IMR-90 (cell line): Measurements from ENCODE around the gene VILL. TPM values are rescaled to one million over a fixed set of nuclear protein-coding genes. Genes with fewer than 3 reads are reported as not detected.

Source experiments
- ATAC-seq: fragments of 200-7000 bp; cut with Tn5 transposase; 2 replicates; pipeline ENCODE4 v1.9.1; 2020; ENCODE audit warnings: low read depth, mild to moderate bottlenecking, moderate library complexity
- BruUV-seq: library from RNA; stranded (reverse); fragments of 400-500 nt; replicated peaks from 2 replicates; lab custom pipeline; 2021; lab: Mats Ljungman, UMichigan
- CTCF ChIA-PET: fragments of 300-600 bp; formaldehyde crosslinking; extraction: SDS; loops from one replicate; lab custom pipeline; 2021; ENCODE audit warnings: antibody characterized with exemption; lab: Yijun Ruan, JAX
- POLR2A ChIA-PET: fragments of 300-600 bp; sonication (Branson Sonifier 250); formaldehyde crosslinking; loops from one replicate; lab custom pipeline; 2022; ENCODE audit warnings: antibody characterized with exemption; ENCODE audit not compliant: unreplicated experiment; lab: Charles Lee
- DNase-seq: peaks from one replicate; pipeline ENCODE4 v3.0.0; 2013
- H2AFZ ChIP-seq: replicated peaks from 2 replicates; pipeline ENCODE3; 2013; ENCODE audit warnings: low read length, mild to moderate bottlenecking; ENCODE audit not compliant: poor library complexity
- H2AK5ac ChIP-seq: 2 replicates; pipeline ENCODE4 v1.6.1; 2013; ENCODE audit warnings: low read depth, low read length, inconsistent platforms
- H2AK9ac ChIP-seq: replicated peaks from 2 replicates; pipeline ENCODE3; 2013; ENCODE audit warnings: mild to moderate bottlenecking, low read depth, low read length, moderate library complexity; ENCODE audit not compliant: poor library complexity
- H2BK120ac ChIP-seq: 2 replicates; pipeline ENCODE4 v1.6.1; 2013; ENCODE audit warnings: low read depth, low read length, inconsistent platforms
- H2BK15ac ChIP-seq: 3 replicates; pipeline ENCODE4 v1.6.1; 2013; ENCODE audit warnings: low read depth, low read length, inconsistent platforms
- H2BK20ac ChIP-seq: 2 replicates; pipeline ENCODE4 v1.6.1; 2013; ENCODE audit warnings: low read depth, mild to moderate bottlenecking, inconsistent platforms, low read length, moderate library complexity
- H2BK5ac ChIP-seq: 2 replicates; pipeline ENCODE4 v1.6.1; 2013; ENCODE audit warnings: mild to moderate bottlenecking, low read depth, low read length, inconsistent platforms; ENCODE audit not compliant: poor library complexity, severe bottlenecking
- H3K14ac ChIP-seq: replicated peaks from 2 replicates; pipeline ENCODE4 v1.6.1; 2013; ENCODE audit warnings: low read depth, low read length, inconsistent platforms
- H3K18ac ChIP-seq: 2 replicates; pipeline ENCODE4 v1.6.1; 2013; ENCODE audit warnings: low read depth, low read length, control low read depth
- H3K23ac ChIP-seq: 2 replicates; pipeline ENCODE4 v1.6.1; 2013; ENCODE audit warnings: low read depth, low read length, inconsistent platforms
- H3K27ac ChIP-seq: 2 replicates; pipeline ENCODE4 v1.5.1; 2013; ENCODE audit warnings: mild to moderate bottlenecking, control low read depth, low read length; ENCODE audit not compliant: insufficient read depth
- H3K27me3 ChIP-seq: 2 replicates; pipeline ENCODE4 v1.6.1; 2013; ENCODE audit warnings: low read length; ENCODE audit not compliant: control insufficient read depth, insufficient read depth
- H3K36me3 ChIP-seq: 2 replicates; pipeline ENCODE4 v1.6.1; 2013; ENCODE audit warnings: low read length, mixed read lengths; ENCODE audit not compliant: control insufficient read depth, insufficient read depth
- H3K4ac ChIP-seq: 2 replicates; pipeline ENCODE4 v1.6.1; 2013; ENCODE audit warnings: low read depth, low read length, inconsistent platforms
- H3K4me1 ChIP-seq: 2 replicates; pipeline ENCODE4 v1.6.1; 2013; ENCODE audit warnings: low read length, mixed read lengths; ENCODE audit not compliant: control insufficient read depth, insufficient read depth
- H3K4me2 ChIP-seq: 2 replicates; pipeline ENCODE4 v1.6.1; 2013; ENCODE audit warnings: low read depth, mild to moderate bottlenecking, control low read depth, low read length, moderate library complexity
- H3K4me3 ChIP-seq: 2 replicates; pipeline ENCODE4 v1.5.1; 2013; ENCODE audit warnings: low read depth, mild to moderate bottlenecking, control low read depth, low read length, moderate library complexity; ENCODE audit not compliant: insufficient read depth
- H3K56ac ChIP-seq: 2 replicates; pipeline ENCODE4 v1.6.1; 2013; ENCODE audit warnings: low read length, inconsistent platforms; ENCODE audit not compliant: insufficient read depth; ENCODE audit errors: extremely low read depth
- H3K79me1 ChIP-seq, 2 experiments: 2 replicates each; pipeline ENCODE4 v1.6.1; 2013; ENCODE audit warnings: low read length in 2 of 2, inconsistent platforms in 1 of 2, low read depth in 1 of 2
- H3K9ac ChIP-seq: 2 replicates; pipeline ENCODE4 v1.6.1; 2013; ENCODE audit warnings: low read depth, low read length, control low read depth
- H3K9me1 ChIP-seq: 2 replicates; pipeline ENCODE4 v1.6.1; 2013; ENCODE audit warnings: low read length, inconsistent platforms; ENCODE audit not compliant: insufficient read depth
- H3K9me3 ChIP-seq: 2 replicates; pipeline ENCODE4 v1.6.1; 2013; ENCODE audit warnings: low read length; ENCODE audit not compliant: control insufficient read depth, insufficient read depth
- H4K20me1 ChIP-seq: 2 replicates; pipeline ENCODE4 v1.6.1; 2013; ENCODE audit warnings: low read length, inconsistent platforms; ENCODE audit not compliant: insufficient read depth
- H4K5ac ChIP-seq: 2 replicates; pipeline ENCODE4 v1.6.1; 2013; ENCODE audit warnings: mild to moderate bottlenecking, low read depth, low read length, control low read depth
- H4K8ac ChIP-seq, 2 experiments: 2 replicates each; pipeline ENCODE4 v1.6.1; 2013; ENCODE audit warnings: low read depth in 2 of 2, low read length in 2 of 2, control low read depth in 1 of 2, inconsistent platforms in 1 of 2
- H4K91ac ChIP-seq: 2 replicates; pipeline ENCODE4 v1.6.1; 2013; ENCODE audit warnings: low read depth, low read length, inconsistent platforms; ENCODE audit not compliant: insufficient read depth
- BHLHE40 ChIP-seq: fragments of 150-350 bp; IDR thresholded peaks from 2 replicates; pipeline ENCODE4 v1.6.1; 2016; ENCODE audit warnings: mild to moderate bottlenecking, low read depth, low read length
- CTCF ChIP-seq: conservative IDR thresholded peaks from 2 replicates; pipeline ENCODE4 v1.5.1; 2012; ENCODE audit warnings: mild to moderate bottlenecking, low read depth, low read length, improper control_type of control experiment
- RAD21 ChIP-seq: IDR thresholded peaks from 2 replicates; pipeline ENCODE4 v1.6.1; 2012; ENCODE audit warnings: low read length, improper control_type of control experiment
- SMC3 ChIP-seq: fragments of 150-350 bp; IDR thresholded peaks from 2 replicates; pipeline ENCODE4 v1.6.1; 2016; ENCODE audit warnings: low read depth, mild to moderate bottlenecking, antibody characterized with exemption, low read length, moderate library complexity
- whole genome bisulfite sequencing, 2 experiments: methylation state at CpG; one replicate each; pipeline versions ENCODE4 v1.1.5 to v1.1.7; 2013; ENCODE audit warnings: missing lambda C conversion rate in 2 of 2; ENCODE audit not compliant: insufficient read length in 1 of 2; ENCODE audit errors: extremely low coverage in 2 of 2; 5-methylcytosine and 5-hydroxymethylcytosine counted together
- dilution Hi-C: fragments of 300-500 bp; cut with HindIII; formaldehyde crosslinking; loops from one replicate; pipeline ENCODE4 v1.14.3; 2018; ENCODE audit warnings: low sequenced_read_pairs; ENCODE audit not compliant: unreplicated experiment
- in situ Hi-C: fragments of 300-500 bp; cut with MboI; formaldehyde crosslinking; loops from 3 replicates; pipeline ENCODE4 v1.14.3; 2019; ENCODE audit warnings: low sequenced_read_pairs, inconsistent platforms, mixed read lengths
- intact Hi-C: fragments of 100-400 bp; cut with micrococcal nuclease; formaldehyde crosslinking; loops from 2 replicates; pipeline ENCODE4 v1.10.0; 2022
- polyA plus RNA-seq, 3 experiments: library from polyadenylated mRNA; depleted of rRNA; stranded (reverse); fragments of >200 nt; gene quantifications; 2 replicates each; pipeline ENCODE4 v1.2.3, GENCODE V29; 2012; ENCODE audit warnings: low replicate concordance in 1 of 3
- total RNA-seq: library from RNA; depleted of rRNA; stranded (reverse); fragments of >200 nt; gene quantifications from 2 replicates; pipeline ENCODE4 v1.2.3, GENCODE V29; 2012

Gene VILL
- total and polyA plus RNA-seq, 2 of the 4 experiments (the other 2 are of a cell fraction) = 2.3 to 4.7 TPM

GRCh38 chr3:38004415-38005075 is 14.0 kb downstream of the VILL start:
- Histone ChIP-seq H2AFZ (no peak overlapping the region), H3K9me1 (peaks cover 11% of the 10 kb centered on the region), H3K4me3 (no peak overlapping the region), H3K23ac (no peak overlapping the region), H2AK5ac (peak overlapping the region; percentile 8; the same call in 1 of the 2 replicates), H4K91ac (no peak overlapping the region), H3K27ac (no peak overlapping the region), H2BK5ac (no peak overlapping the region), H3K79me1 (no peaks in the 10 kb centered on the region), H3K14ac (no peak overlapping the region), H2BK20ac (no peak overlapping the region), H3K4me1 (no peaks in the 10 kb centered on the region), H3K9ac (no peak overlapping the region), H3K36me3 (peaks cover 25% of the 10 kb centered on the region), H3K9me3 (no peaks in the 10 kb centered on the region), H3K27me3 (no peaks in the 10 kb centered on the region), H3K56ac (no peak overlapping the region), H2BK15ac (no peak overlapping the region), H2BK120ac (no peak overlapping the region), H4K20me1 (peaks cover 8% of the 10 kb centered on the region; the same call in 1 of the 2 replicates), H3K4me2 (no peak overlapping the region), H4K5ac (no peak overlapping the region), H3K18ac (no peak overlapping the region), H3K4ac (no peak overlapping the region), H2AK9ac (no peak overlapping the region), H4K8ac (no peak overlapping the region)
- dilution Hi-C loops (no loop called here), intact Hi-C loops (loop anchor here (1.0 kb wide), 1 partner anchor 476 kb away; no protein-coding TSS in a partner anchor), in situ Hi-C loops (no loop called here)
- TF ChIP-seq BHLHE40 (no peak), SMC3 (peak; percentile 62), RAD21 (peak; percentile 57), CTCF (peak; percentile 67)
- ChIA-PET POLR2A (no interaction called here), CTCF (interaction anchor here (0.7 to 1.3 kb wide), 2 partner anchors 149 to 152 kb away, joined by 3 to 4 read pairs; no protein-coding TSS in a partner anchor)
- BruUV-seq = no TSS peak
- DNase-seq (peak; percentile 59), ATAC-seq (peak; percentile 88)
- WGBS, 2 experiments = 84% methylated on average over 13 of the region's 14 CpGs; no CpG with 5 or more reads in 1 of the 2 experiments
